Trophoblast cell (in vitro differentiated cells and primary cell): ENCODE data around the gene ZNF462.

ENCODE experiments used
- DNase-seq, 2 donors: peaks; one replicate each; pipeline ENCODE4 v3.0.0-alpha.2; 2016
- H2AFZ ChIP-seq: 2 replicates; pipeline ENCODE4 v1.6.1; 2013; ENCODE audit warnings: low read length, moderate library complexity, mild to moderate bottlenecking; ENCODE audit not compliant: insufficient read depth, poor library complexity
- H2AK5ac ChIP-seq: 2 replicates; pipeline ENCODE4 v1.6.1; 2013; ENCODE audit warnings: mild to moderate bottlenecking, low read length
- H2BK120ac ChIP-seq: 2 replicates; pipeline ENCODE4 v1.6.1; 2013; ENCODE audit warnings: low read length, mild to moderate bottlenecking, moderate library complexity; ENCODE audit not compliant: insufficient read depth, poor library complexity
- H2BK12ac ChIP-seq: 2 replicates; pipeline ENCODE4 v1.6.1; 2013; ENCODE audit warnings: mild to moderate bottlenecking, low read length, moderate library complexity
- H2BK5ac ChIP-seq: 2 replicates; pipeline ENCODE4 v1.6.1; 2013; ENCODE audit warnings: low read length, low read depth, moderate library complexity, mild to moderate bottlenecking; ENCODE audit not compliant: poor library complexity
- H3K14ac ChIP-seq: 2 replicates; pipeline ENCODE4 v1.6.1; 2013; ENCODE audit warnings: mild to moderate bottlenecking, low read length
- H3K18ac ChIP-seq: 2 replicates; pipeline ENCODE4 v1.6.1; 2013; ENCODE audit warnings: mild to moderate bottlenecking, low read length
- H3K23ac ChIP-seq: 2 replicates; pipeline ENCODE4 v1.6.1; 2013; ENCODE audit warnings: low read length
- H3K27ac ChIP-seq: 2 replicates; pipeline ENCODE4 v1.5.1; 2013; ENCODE audit warnings: low read depth, mild to moderate bottlenecking, inconsistent platforms, low read length, moderate library complexity
- H3K27me3 ChIP-seq: 2 replicates; pipeline ENCODE4 v1.6.1; 2013; ENCODE audit warnings: inconsistent platforms, mild to moderate bottlenecking, low read length, moderate library complexity; ENCODE audit not compliant: insufficient read depth
- H3K36me3 ChIP-seq, 2 experiments: 1 replicate in 1 of 2; 2 replicates in 1 of 2; pipeline ENCODE4 v1.6.1; 2013; ENCODE audit warnings: low read length in 2 of 2, mild to moderate bottlenecking in 2 of 2, moderate library complexity in 1 of 2; ENCODE audit not compliant: insufficient read depth in 2 of 2, control insufficient read depth in 1 of 2
- H3K4ac ChIP-seq: 2 replicates; pipeline ENCODE4 v1.6.1; 2013; ENCODE audit warnings: low read depth, mild to moderate bottlenecking, low read length, moderate library complexity
- H3K4me1 ChIP-seq, 2 experiments: 1 replicate in 1 of 2; 2 replicates in 1 of 2; pipeline ENCODE4 v1.6.1; 2013; ENCODE audit warnings: low read length in 2 of 2, mild to moderate bottlenecking in 2 of 2, moderate library complexity in 1 of 2; ENCODE audit not compliant: insufficient read depth in 2 of 2, control insufficient read depth in 1 of 2
- H3K4me2 ChIP-seq: 2 replicates; pipeline ENCODE4 v1.6.1; 2013; ENCODE audit warnings: inconsistent platforms, mild to moderate bottlenecking, low read length, moderate library complexity
- H3K4me3 ChIP-seq: 2 replicates; pipeline ENCODE4 v1.5.1; 2013; ENCODE audit warnings: mild to moderate bottlenecking, low read depth, low read length, inconsistent platforms
- H3K79me1 ChIP-seq: one replicate; pipeline ENCODE4 v1.6.1; 2013; ENCODE audit warnings: low read length
- H3K79me2 ChIP-seq: 2 replicates; pipeline ENCODE4 v1.6.1; 2013; ENCODE audit warnings: low read length, mild to moderate bottlenecking; ENCODE audit not compliant: control insufficient read depth, insufficient read depth, poor library complexity
- H3K9ac ChIP-seq: 2 replicates; pipeline ENCODE4 v1.6.1; 2013; ENCODE audit warnings: mild to moderate bottlenecking, low read length
- H3K9me3 ChIP-seq: 2 replicates; pipeline ENCODE4 v1.6.1; 2013; ENCODE audit warnings: low read depth, mild to moderate bottlenecking, control low read depth, inconsistent platforms, low read length; ENCODE audit not compliant: insufficient read depth
- H4K12ac ChIP-seq: 2 replicates; pipeline ENCODE4 v1.6.1; 2013; ENCODE audit warnings: low read depth, mild to moderate bottlenecking, low read length, moderate library complexity
- H4K8ac ChIP-seq: 2 replicates; pipeline ENCODE4 v1.6.1; 2013; ENCODE audit warnings: low read depth, mild to moderate bottlenecking, low read length, moderate library complexity
- H4K91ac ChIP-seq: one replicate; pipeline ENCODE4 v1.6.1; 2013; ENCODE audit warnings: low read depth, mild to moderate bottlenecking, low read length, moderate library complexity
- WGBS: extraction: QIAGEN DNeasy Blood & Tissue Kit; methylation state at CpG from one replicate; pipeline ENCODE4 v1.1.7; 2013; ENCODE audit warnings: missing lambda C conversion rate; ENCODE audit not compliant: insufficient read length, insufficient coverage; ENCODE audit errors: extremely low coverage; 5-methylcytosine and 5-hydroxymethylcytosine counted together

Gene ZNF462

DNA sequence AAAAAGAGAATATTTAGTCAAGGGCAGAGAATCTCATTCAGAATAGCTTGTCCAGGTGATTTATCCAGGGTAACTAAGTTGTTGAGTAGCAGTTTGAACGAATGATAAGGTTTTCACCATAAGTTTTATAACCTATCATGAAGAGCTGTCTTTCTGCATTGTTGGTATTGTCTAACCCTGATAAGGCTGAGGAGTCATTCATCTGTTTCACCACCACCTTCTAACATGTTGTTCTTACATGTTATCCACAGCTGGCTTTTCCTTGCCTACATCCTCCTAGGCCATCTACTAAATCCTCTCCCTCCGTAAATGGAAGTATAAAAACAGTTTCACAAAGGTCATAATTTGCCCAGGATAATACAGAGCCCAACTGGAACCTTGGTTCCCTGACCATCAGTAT, 24.1 kb downstream of the ZNF462 start:
- Histone ChIP-seq H3K18ac (no peak overlapping the region), H3K4me3 (no peak overlapping the region), H2BK12ac (no peak overlapping the region), H3K36me3 (no peaks in the 10 kb centered on the region), H2BK5ac (no peak overlapping the region), H2AK5ac (no peak overlapping the region), H2BK120ac (no peak overlapping the region), H3K9me3 (no peaks in the 10 kb centered on the region), H3K14ac (no peak overlapping the region), H3K79me2 (peaks cover 13% of the 10 kb centered on the region), H3K79me1 (peaks cover 13% of the 10 kb centered on the region), H3K4me2 (no peak overlapping the region), H3K9ac (no peak overlapping the region), H3K4ac (no peak overlapping the region), H3K23ac (no peak overlapping the region), H3K27me3 (no peaks in the 10 kb centered on the region), H4K91ac (no peak overlapping the region), H3K4me1 (peaks cover 17 to 26% of the 10 kb centered on the region in 2 experiments), H2AFZ (no peak overlapping the region), H3K27ac (no peak overlapping the region), H4K8ac (no peak overlapping the region), H4K12ac (no peak overlapping the region)
- DNase-seq = peak in 1 of 2 donors; percentile 73
- no CpG with 5 or more reads among the region's 2 CpGs for WGBS

DNA sequence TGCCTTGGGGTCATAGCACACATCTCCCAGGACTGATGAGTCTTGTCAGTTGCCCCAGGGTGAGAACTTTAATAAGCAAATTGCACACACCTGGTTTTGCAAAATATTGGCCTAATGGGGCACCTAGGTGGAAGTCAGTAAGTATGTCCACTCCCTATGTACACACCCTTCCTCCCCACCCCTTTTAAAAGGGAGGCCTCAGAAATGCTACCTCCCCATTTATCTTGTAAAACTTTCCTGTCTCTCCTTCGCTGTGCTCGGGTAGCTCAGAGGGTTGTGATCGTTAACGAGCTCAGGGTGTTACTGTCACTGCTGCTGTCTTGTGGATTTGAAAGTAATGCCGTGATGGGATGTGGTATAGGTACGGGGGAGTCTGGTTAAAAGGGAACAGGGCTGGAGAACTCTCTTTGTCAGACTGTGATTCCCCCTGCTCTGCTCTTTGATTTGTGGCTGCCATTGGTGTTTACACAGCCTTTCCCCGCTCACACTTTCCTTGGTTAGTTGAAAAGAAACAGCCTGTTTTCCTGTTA, 26.2 kb downstream of the ZNF462 start:
- Histone ChIP-seq H4K91ac (peak overlapping the region; percentile 23), H3K79me1 (peaks cover 22% of the 10 kb centered on the region), H3K9ac (no peak overlapping the region), H2AK5ac (no peak overlapping the region), H2BK12ac (peak overlapping the region; percentile 84), H3K27ac (peak overlapping the region; percentile 68), H3K27me3 (no peaks in the 10 kb centered on the region), H3K4me1 (peaks cover 21 to 28% of the 10 kb centered on the region in 2 experiments), H3K9me3 (no peaks in the 10 kb centered on the region), H3K18ac (peak overlapping the region; percentile 97), H3K4me2 (no peak overlapping the region), H3K4ac (peak overlapping the region; percentile 94), H4K8ac (peak overlapping the region; percentile 12), H3K14ac (no peak overlapping the region), H3K79me2 (peaks cover 13% of the 10 kb centered on the region), H3K4me3 (no peak overlapping the region), H3K36me3 (no peaks in the 10 kb centered on the region), H2BK120ac (peak overlapping the region; percentile 88), H2AFZ (no peak overlapping the region), H2BK5ac (peak overlapping the region; percentile 72), H4K12ac (no peak overlapping the region), H3K23ac (no peak overlapping the region)
- WGBS = no CpG with 5 or more reads among the region's 7 CpGs
- DNase-seq = peak; percentile 76 to 95

DNA sequence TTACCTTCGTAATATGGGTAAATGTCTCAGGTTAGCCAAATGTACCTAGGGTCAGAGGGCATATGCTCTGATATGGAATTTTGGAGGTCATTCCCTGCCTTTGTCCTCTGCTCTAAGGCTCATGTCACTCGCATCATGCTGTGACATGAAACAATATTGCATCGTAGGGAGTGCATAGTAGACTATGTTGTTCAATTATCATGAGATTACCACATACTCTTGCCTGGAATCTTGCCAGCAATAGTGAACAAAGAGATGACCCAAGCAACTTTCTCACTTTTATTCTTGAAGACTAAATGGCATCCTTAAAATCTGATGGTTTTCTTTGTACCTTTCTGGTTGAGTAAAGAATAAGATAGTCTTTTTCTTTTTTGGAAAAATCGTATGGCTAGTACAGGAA, 27.6 kb downstream of the ZNF462 start:
- no peak overlapping the region for H3K27ac ChIP-seq
- no peak overlapping the region for H3K4me2 ChIP-seq
- no peaks in the 10 kb centered on the region for H3K9me3 ChIP-seq
- no peak overlapping the region for H2AFZ ChIP-seq
- H3K18ac ChIP-seq = no peak overlapping the region
- WGBS = no CpG with 5 or more reads among the region's 4 CpGs
- H3K79me1 ChIP-seq = peaks cover 20% of the 10 kb centered on the region
- DNase-seq = peak in 1 of 2 donors; percentile 42
- H3K9ac ChIP-seq = no peak overlapping the region
- H3K4ac ChIP-seq = peak overlapping the region; percentile 90
- H3K14ac ChIP-seq = peak overlapping the region; percentile 18
- no peak overlapping the region for H3K23ac ChIP-seq
- H3K4me1 ChIP-seq = peaks cover 21 to 30% of the 10 kb centered on the region in 2 experiments
- H4K12ac ChIP-seq = no peak overlapping the region
- H2AK5ac ChIP-seq = no peak overlapping the region
- H4K8ac ChIP-seq = no peak overlapping the region
- no peak overlapping the region for H4K91ac ChIP-seq
- H3K27me3 ChIP-seq = no peaks in the 10 kb centered on the region
- no peak overlapping the region for H3K4me3 ChIP-seq
- peak overlapping the region; percentile 36 for H2BK120ac ChIP-seq
- H3K79me2 ChIP-seq = peaks cover 15% of the 10 kb centered on the region
- H2BK5ac ChIP-seq = peak overlapping the region; percentile 8
- peaks cover 0 to 3% of the 10 kb centered on the region in 2 experiments for H3K36me3 ChIP-seq
- peak overlapping the region; percentile 41 for H2BK12ac ChIP-seq

DNA sequence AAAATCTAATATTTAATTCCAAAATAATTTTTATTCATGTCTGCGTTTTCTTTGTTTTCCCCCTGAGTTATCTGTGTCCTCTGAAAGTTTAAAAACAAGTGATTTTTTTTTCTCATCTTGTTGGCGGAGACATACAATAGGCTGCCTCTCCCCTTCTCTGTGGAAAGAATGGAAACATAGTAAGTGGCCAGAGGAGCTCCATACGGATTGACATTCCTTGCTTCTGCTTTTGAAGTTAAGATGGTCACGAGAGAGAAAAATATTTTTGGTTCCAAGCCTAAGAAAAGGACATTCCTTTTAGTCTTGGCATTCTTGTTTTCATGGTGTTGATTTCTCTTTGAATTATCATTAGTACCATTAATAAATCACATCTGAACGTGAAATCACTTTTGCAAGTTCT, 28.3 kb downstream of the ZNF462 start:
- no peak overlapping the region for H2BK120ac ChIP-seq
- DNase-seq = peak in 1 of 2 donors; percentile 37
- H3K27ac ChIP-seq = peak overlapping the region; percentile 62
- H4K12ac ChIP-seq = no peak overlapping the region
- H3K9ac ChIP-seq = no peak overlapping the region
- H3K23ac ChIP-seq = no peak overlapping the region
- H3K79me1 ChIP-seq = peaks cover 19% of the 10 kb centered on the region
- H3K79me2 ChIP-seq = peaks cover 15% of the 10 kb centered on the region
- no peak overlapping the region for H3K4me2 ChIP-seq
- no peak overlapping the region for H3K4me3 ChIP-seq
- H3K18ac ChIP-seq = no peak overlapping the region
- no peak overlapping the region for H3K4ac ChIP-seq
- no CpG with 5 or more reads among the region's 5 CpGs for WGBS
- no peak overlapping the region for H4K8ac ChIP-seq
- H3K27me3 ChIP-seq = no peaks in the 10 kb centered on the region
- no peak overlapping the region for H3K14ac ChIP-seq
- H3K4me1 ChIP-seq = peaks cover 21 to 28% of the 10 kb centered on the region in 2 experiments
- peaks cover 0 to 3% of the 10 kb centered on the region in 2 experiments for H3K36me3 ChIP-seq
- H2AK5ac ChIP-seq = no peak overlapping the region
- no peak overlapping the region for H4K91ac ChIP-seq
- no peak overlapping the region for H2BK12ac ChIP-seq
- H3K9me3 ChIP-seq = no peaks in the 10 kb centered on the region
- H2BK5ac ChIP-seq = no peak overlapping the region
- H2AFZ ChIP-seq = no peak overlapping the region
